Activated naive CD8-positive, alpha-beta T cell treated with anti-CD3 and anti-CD28 coated beads, Interleukin-2, amount 50 U/mL, for 24 hours (primary cell): ENCODE data around the gene MED27.

ENCODE experiments used
- ATAC-seq: fragments of 150-1000 bp; cut with Tn5 transposase; one replicate; pipeline ENCODE4 v1.10.0; 2021
- DNase-seq: peaks from one replicate; pipeline ENCODE4 v3.0.0; 2021
- H3K27ac Mint-ChIP-seq: one replicate; pipeline ENCODE4 v1.8.0; 2021; ENCODE audit warnings: mild to moderate bottlenecking, mixed read lengths
- H3K27me3 Mint-ChIP-seq: one replicate; pipeline ENCODE4 v1.8.0; 2021; ENCODE audit warnings: mixed read lengths
- H3K36me3 Mint-ChIP-seq: one replicate; pipeline ENCODE4 v1.8.0; 2021; ENCODE audit warnings: low read depth, mixed read lengths
- H3K4me1 Mint-ChIP-seq: one replicate; pipeline ENCODE4 v1.8.0; 2021; ENCODE audit warnings: mixed read lengths
- H3K4me3 Mint-ChIP-seq: one replicate; pipeline ENCODE4 v1.8.0; 2021; ENCODE audit warnings: mild to moderate bottlenecking, moderate library complexity, mixed read lengths
- H3K9me3 Mint-ChIP-seq: one replicate; pipeline ENCODE4 v1.8.0; 2021; ENCODE audit warnings: mixed read lengths

MED27 gene

GRCh38 chr9:131817627-131818026 is 262.0 kb downstream of the MED27 start:
- no peak for ATAC-seq
- Mint-ChIP-seq H3K36me3 (no peaks in the 10 kb centered on the region), H3K27ac (no peak overlapping the region), H3K4me3 (no peak overlapping the region), H3K4me1 (no peaks in the 10 kb centered on the region), H3K9me3 (no peaks in the 10 kb centered on the region), H3K27me3 (peaks cover 26% of the 10 kb centered on the region)
- DNase-seq: no peak

- no peaks in the 10 kb centered on the region for H3K9me3 Mint-ChIP-seq
- ATAC-seq (no peak), DNase-seq (no peak)
- no peak overlapping the region for H3K27ac Mint-ChIP-seq
- no peaks in the 10 kb centered on the region for H3K36me3 Mint-ChIP-seq
- H3K4me1 Mint-ChIP-seq: no peaks in the 10 kb centered on the region
- H3K27me3 Mint-ChIP-seq: peaks cover 27% of the 10 kb centered on the region
- no peak overlapping the region for H3K4me3 Mint-ChIP-seq
Observed at GRCh38 chr9:131817073-131817472, 262.6 kb downstream of the MED27 start.

GRCh38 chr9:131815970-131816873 is 263.4 kb downstream of the MED27 start:
- no peak for DNase-seq
- no peaks in the 10 kb centered on the region for H3K36me3 Mint-ChIP-seq

GRCh38 chr9:131814707-131815106 is 265.0 kb downstream of the MED27 start:
- Mint-ChIP-seq H3K4me1 (no peaks in the 10 kb centered on the region), H3K36me3 (no peaks in the 10 kb centered on the region), H3K27me3 (peaks cover 28% of the 10 kb centered on the region), H3K4me3 (no peak overlapping the region), H3K27ac (no peak overlapping the region), H3K9me3 (no peaks in the 10 kb centered on the region)
- ATAC-seq (no peak), DNase-seq (no peak)

More at GRCh38 chr9:131815970-131816873, 263.4 kb downstream of the MED27 start:
- peak; percentile 20 for ATAC-seq
- Mint-ChIP-seq H3K27ac (no peak overlapping the region), H3K9me3 (no peaks in the 10 kb centered on the region), H3K4me1 (no peaks in the 10 kb centered on the region), H3K27me3 (peaks cover 32% of the 10 kb centered on the region), H3K4me3 (no peak overlapping the region)

- Mint-ChIP-seq H3K36me3 (no peaks in the 10 kb centered on the region), H3K4me1 (no peaks in the 10 kb centered on the region), H3K27ac (no peak overlapping the region), H3K27me3 (peaks cover 26% of the 10 kb centered on the region), H3K9me3 (no peaks in the 10 kb centered on the region), H3K4me3 (no peak overlapping the region)
- DNase-seq (no peak), ATAC-seq (no peak)
Observed at GRCh38 chr9:131813116-131813515, 266.6 kb downstream of the MED27 start.

GRCh38 chr9:131812116-131812790 is 267.4 kb downstream of the MED27 start:
- Mint-ChIP-seq H3K27ac (no peak overlapping the region), H3K9me3 (no peaks in the 10 kb centered on the region), H3K27me3 (peaks cover 29% of the 10 kb centered on the region), H3K4me1 (no peaks in the 10 kb centered on the region), H3K36me3 (no peaks in the 10 kb centered on the region), H3K4me3 (no peak overlapping the region)
- ATAC-seq (no peak), DNase-seq (no peak)

- Mint-ChIP-seq H3K9me3 (no peaks in the 10 kb centered on the region), H3K4me3 (no peak overlapping the region), H3K27ac (no peak overlapping the region), H3K36me3 (no peaks in the 10 kb centered on the region), H3K4me1 (no peaks in the 10 kb centered on the region), H3K27me3 (peaks cover 27% of the 10 kb centered on the region)
- no peak for DNase-seq
- ATAC-seq: no peak
Observed at GRCh38 chr9:131811405-131811804, 268.3 kb downstream of the MED27 start.

GRCh38 chr9:131810351-131811170 is 269.1 kb downstream of the MED27 start:
- ATAC-seq (no peak), DNase-seq (no peak)
- Mint-ChIP-seq H3K36me3 (no peaks in the 10 kb centered on the region), H3K27ac (no peak overlapping the region), H3K27me3 (peaks cover 23% of the 10 kb centered on the region), H3K4me1 (no peaks in the 10 kb centered on the region), H3K9me3 (no peaks in the 10 kb centered on the region), H3K4me3 (no peak overlapping the region)
